ENCODE measurements around the gene KAZN. TPM values are rescaled to one million over a fixed set of nuclear protein-coding genes. Genes with fewer than 3 reads are reported as not detected.

KAZN gene
- polyA plus RNA-seq, 1 experiment: 3.7 TPM

DNA sequence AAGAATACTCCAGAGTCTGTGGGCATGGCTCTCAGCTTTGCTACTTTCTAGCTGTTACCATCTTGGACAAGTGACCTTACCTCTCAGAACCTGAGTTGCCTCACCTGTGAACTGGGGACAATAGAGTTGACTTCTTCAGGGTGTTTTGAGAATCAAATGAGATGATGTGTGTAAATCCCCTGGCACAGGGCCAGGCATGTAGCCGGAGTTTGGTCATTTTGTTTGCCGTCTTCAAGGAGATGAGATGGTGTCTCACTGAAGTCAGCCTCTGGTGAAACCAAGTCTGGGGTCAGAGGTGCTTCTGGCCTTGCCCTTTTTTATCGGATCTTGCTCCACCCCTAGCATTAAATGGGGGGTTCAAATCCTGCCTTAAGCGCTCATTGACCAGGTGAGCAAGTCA lies 405.9 kb downstream of the KAZN start:
- Histone ChIP-seq H3K27me3 (ENCODE audit: control insufficient read depth, insufficient read depth, low read length) (no peaks in the 10 kb centered on the region), H3K9me3 (ENCODE audit: control insufficient read depth, insufficient read depth, low read length) (no peaks in the 10 kb centered on the region), H3K27ac (ENCODE audit: low read depth, low read length) (no peak overlapping the region), H3K4me3 (ENCODE audit: low read depth, low read length) (no peak overlapping the region)
- ChIA-PET CTCF (interaction anchor here (1.1 kb wide), 1 partner anchor 23 kb away, joined by 4 read pairs; no protein-coding TSS in a partner anchor), POLR2A (no interaction called here)
- DNase-seq (ENCODE audit: low read depth, low spot score): no peak
- no peak for TF ChIP-seq CTCF (IDR thresholded peaks at IDR 0.05; ENCODE audit: low read depth, low read length)

DNA sequence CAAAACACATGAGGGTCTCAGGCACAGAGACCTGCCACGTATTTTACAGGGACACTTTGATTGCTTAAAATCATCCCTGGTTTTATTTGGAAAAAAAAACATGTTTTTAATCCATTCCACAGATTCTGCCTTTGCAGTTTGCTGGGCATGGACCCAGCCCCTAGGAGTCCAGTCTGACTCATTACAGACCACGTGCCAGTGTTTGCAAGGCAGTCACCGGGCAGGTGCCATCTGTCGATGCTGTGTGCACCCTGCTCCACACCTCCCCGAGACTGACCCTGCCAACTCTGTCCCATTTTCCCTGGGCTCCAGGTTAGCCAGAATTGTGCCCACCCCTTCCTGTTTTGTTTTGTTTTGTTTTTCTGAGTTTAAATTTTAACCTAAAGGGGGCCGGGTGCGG lies 406.6 kb downstream of the KAZN start:
- CTCF ChIA-PET: no interaction called here
- DNase-seq (ENCODE audit: low read depth, low spot score): no peak

DNA sequence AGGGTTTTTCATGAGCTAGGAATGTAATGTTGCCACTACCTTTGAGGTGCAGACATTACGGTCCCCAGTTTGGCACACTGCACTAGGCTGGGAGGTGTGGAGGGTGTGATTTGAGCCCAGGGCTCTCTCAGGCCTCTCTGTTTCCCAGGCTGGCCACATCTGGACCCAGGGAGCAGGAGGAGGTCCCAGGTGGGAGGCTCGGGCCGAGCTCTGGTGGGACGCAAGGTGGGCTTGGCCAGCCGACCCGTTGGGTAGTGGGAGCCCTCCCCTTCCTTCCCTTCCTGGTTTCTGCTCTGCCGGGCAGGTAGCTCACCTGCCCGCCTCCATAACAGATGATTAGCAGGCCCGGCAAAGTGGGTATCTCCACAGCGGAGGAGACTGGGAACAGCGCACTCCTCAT lies 408.9 kb downstream of the KAZN start:
- peaks cover 3% of the 10 kb centered on the region; the same call in 1 of the 2 replicates for H3K9me3 ChIP-seq (ENCODE audit: control insufficient read depth, insufficient read depth, low read length)
- H3K27me3 ChIP-seq (ENCODE audit: control insufficient read depth, insufficient read depth, low read length): no peaks in the 10 kb centered on the region
- CTCF ChIA-PET: interaction anchor here (0.9 kb wide), 1 partner anchor 20 kb away, joined by 6 read pairs; no protein-coding TSS in a partner anchor
- no peak for DNase-seq (ENCODE audit: low read depth, low spot score)
- TF ChIP-seq CTCF (IDR thresholded peaks at IDR 0.05; ENCODE audit: low read depth, low read length): no peak
- no peak overlapping the region for H3K27ac ChIP-seq (ENCODE audit: low read depth, low read length)
- no peak overlapping the region for H3K4me3 ChIP-seq (ENCODE audit: low read depth, low read length)
- POLR2A ChIA-PET: no interaction called here

More for the DNA sequence above, 406.6 kb downstream of the KAZN start:
- Histone ChIP-seq H3K27me3 (ENCODE audit: control insufficient read depth, insufficient read depth, low read length) (no peaks in the 10 kb centered on the region), H3K27ac (ENCODE audit: low read depth, low read length) (no peak overlapping the region), H3K4me3 (ENCODE audit: low read depth, low read length) (no peak overlapping the region), H3K9me3 (ENCODE audit: control insufficient read depth, insufficient read depth, low read length) (no peaks in the 10 kb centered on the region; the same call in 1 of the 2 replicates)
- TF ChIP-seq CTCF (IDR thresholded peaks at IDR 0.05; ENCODE audit: low read depth, low read length): no peak
- POLR2A ChIA-PET: no interaction called here

- Histone ChIP-seq H3K4me3 (ENCODE audit: low read depth, low read length) (no peak overlapping the region), H3K27ac (ENCODE audit: low read depth, low read length) (no peak overlapping the region), H3K9me3 (ENCODE audit: control insufficient read depth, insufficient read depth, low read length) (peaks cover 3% of the 10 kb centered on the region; the same call in 1 of the 2 replicates), H3K27me3 (ENCODE audit: control insufficient read depth, insufficient read depth, low read length) (no peaks in the 10 kb centered on the region)
- no peak for TF ChIP-seq CTCF (IDR thresholded peaks at IDR 0.05; ENCODE audit: low read depth, low read length)
- no peak for DNase-seq (ENCODE audit: low read depth, low spot score)
- ChIA-PET CTCF (interaction anchor here (0.9 to 2.2 kb wide), 4 partner anchors 10 to 39 kb away, joined by 3 to 10 read pairs (median 4); no protein-coding TSS in a partner anchor), POLR2A (no interaction called here)
Measured at GRCh38 chr1:15007842-15008241, 409.4 kb downstream of the KAZN start.

DNA sequence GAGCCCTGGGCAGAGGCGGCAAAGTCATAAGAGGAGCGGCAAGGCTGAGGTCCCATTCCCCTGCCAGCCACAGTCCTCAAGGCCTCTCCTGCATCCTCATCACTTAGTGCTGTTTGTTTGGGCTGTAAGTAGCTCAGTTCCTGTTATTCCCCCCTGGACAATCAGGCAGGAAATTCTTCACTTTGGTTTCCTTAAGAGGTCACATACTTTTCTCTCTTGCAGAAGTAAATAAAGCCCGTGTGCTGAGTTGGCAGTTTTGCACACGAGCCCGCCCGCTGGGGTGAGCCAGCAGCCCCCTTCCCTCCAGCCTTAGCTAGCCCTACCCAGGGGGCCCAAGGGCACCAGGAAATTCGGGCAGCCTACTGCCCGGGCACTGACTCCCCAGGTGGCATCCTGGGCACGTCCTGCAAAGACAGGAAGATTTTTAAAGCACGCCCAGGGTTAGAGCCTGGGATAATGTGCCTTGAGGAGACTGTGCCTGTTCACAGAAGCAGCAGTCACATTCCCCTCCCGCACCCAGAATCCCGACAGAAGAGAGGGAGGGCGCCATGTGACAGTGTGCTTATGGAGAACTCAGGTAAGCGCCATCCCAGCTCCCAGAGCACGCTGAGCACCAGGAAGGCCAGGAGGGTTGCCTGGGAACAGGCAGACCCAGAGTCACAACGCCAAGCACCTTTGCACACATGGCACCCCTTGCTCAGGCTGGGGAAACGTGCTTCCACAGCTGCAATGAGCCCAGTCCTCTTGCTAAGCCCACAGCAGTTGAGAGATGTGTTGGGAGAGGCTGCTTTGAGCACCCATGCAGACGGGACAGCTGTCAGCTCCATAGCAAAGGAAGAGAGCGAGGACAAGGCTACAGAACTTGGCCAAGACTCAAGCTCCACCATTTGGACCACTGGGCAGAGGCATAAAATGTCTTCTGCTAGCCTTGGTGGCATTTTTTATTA lies 410.6 kb downstream of the KAZN start:
- ChIA-PET CTCF (interaction anchor here (0.9 to 2.2 kb wide), 3 partner anchors 9 to 38 kb away, joined by 3 to 10 read pairs (median 3); no protein-coding TSS in a partner anchor), POLR2A (no interaction called here)
- no peak for DNase-seq (ENCODE audit: low read depth, low spot score)
- no peak for TF ChIP-seq CTCF (IDR thresholded peaks at IDR 0.05; ENCODE audit: low read depth, low read length)
- Histone ChIP-seq H3K4me3 (ENCODE audit: low read depth, low read length) (no peak overlapping the region), H3K9me3 (ENCODE audit: control insufficient read depth, insufficient read depth, low read length) (peaks cover 3% of the 10 kb centered on the region; the same call in 1 of the 2 replicates), H3K27me3 (ENCODE audit: control insufficient read depth, insufficient read depth, low read length) (no peaks in the 10 kb centered on the region), H3K27ac (ENCODE audit: low read depth, low read length) (peak overlapping the region; percentile 39)
